K562 (cell line): ENCODE results near the gene LSM12. TPM values are rescaled to one million over a fixed set of nuclear protein-coding genes. Genes with fewer than 3 reads are reported as not detected.
A peak's percentile ranks its signal among the peaks of the same experiment; 100 is the strongest.

ENCODE experiments used
- ATAC-seq: fragments of 200-7000 bp; cut with Tn5 transposase; 3 replicates; pipeline ENCODE4 v1.9.1; 2020; ENCODE audit warnings: moderate library complexity
- BruUV-seq: library from RNA; stranded (reverse); fragments of 400-500 nt; replicated peaks from 2 replicates; lab custom pipeline; 2021; lab: Mats Ljungman, UMichigan
- CTCF ChIA-PET: fragments of 300-600 bp; formaldehyde crosslinking; extraction: SDS; loops from one replicate; lab custom pipeline; 2021; ENCODE audit warnings: low intra/inter-chr PET ratio; lab: Yijun Ruan, JAX
- POLR2A ChIA-PET: fragments of 300-600, 350-650 bp; sonication (Branson Sonifier 250); formaldehyde crosslinking; extraction: SDS; loops from one replicate; lab custom pipeline; 2021; ENCODE audit warnings: antibody characterized with exemption, inconsistent platforms; lab: Yijun Ruan, JAX
- DNase-seq, 4 experiments: peaks; one replicate each; pipeline versions ENCODE4 v3.0.0 to v3.0.0-alpha.2; 2011 to 2018; ENCODE audit warnings: low spot score in 3 of 4, mixed read lengths in 3 of 4; ENCODE audit errors: extremely low read depth in 1 of 4
- FAIRE-seq: peaks from 2 replicates; lab custom pipeline; 2011; peaks lifted over from hg19 to GRCh38; lab: Jason Lieb, UNC
- H2AFZ ChIP-seq: 2 replicates; pipeline ENCODE4 v1.6.0; 2011; ENCODE audit warnings: low read depth, low read length, control low read depth, inconsistent platforms
- H3K27ac ChIP-seq: fragments of 200-600 bp; 3 replicates; pipeline ENCODE4 v1.8.0; 2011; ENCODE audit warnings: low read depth, mild to moderate bottlenecking, control low read depth, inconsistent platforms, low read length, moderate library complexity, mixed read lengths; ENCODE audit errors: extremely low read depth
- H3K27me3 ChIP-seq, 2 experiments: fragments of 300-600 bp in 1 of 2; 2 replicates in 1 of 2; 3 replicates in 1 of 2; pipeline versions ENCODE4 v1.6.0 to v1.8.0; 2011; ENCODE audit warnings: inconsistent platforms in 2 of 2, low read length in 2 of 2, mild to moderate bottlenecking in 1 of 2, mixed read lengths in 1 of 2, moderate library complexity in 1 of 2; ENCODE audit not compliant: control insufficient read depth in 2 of 2, insufficient read depth in 2 of 2
- H3K36me3 ChIP-seq: fragments of 300-600 bp; 3 replicates; pipeline ENCODE4 v1.8.0; 2011; ENCODE audit warnings: mild to moderate bottlenecking, low read length, inconsistent platforms; ENCODE audit not compliant: control insufficient read depth, insufficient read depth
- H3K4me1 ChIP-seq, 2 experiments: fragments of 200-600 bp in 1 of 2; replicated peaks in 1 of 2; 2 replicates in 1 of 2; 3 replicates in 1 of 2; pipeline versions ENCODE4 v1.5.1 to v1.8.0; 2011; ENCODE audit warnings: inconsistent platforms in 2 of 2, low read length in 2 of 2, mild to moderate bottlenecking in 1 of 2, mixed read lengths in 1 of 2, moderate library complexity in 1 of 2; ENCODE audit not compliant: control insufficient read depth in 2 of 2, insufficient read depth in 2 of 2
- H3K4me2 ChIP-seq: 2 replicates; pipeline ENCODE4 v1.6.1; 2011; ENCODE audit warnings: low read length, control low read depth, inconsistent platforms, mixed read lengths; ENCODE audit not compliant: insufficient read depth
- H3K4me3 ChIP-seq: fragments of 200-600 bp; sonication (generic), shearing (Covaris generic); 2 replicates; pipeline ENCODE4 v1.5.1; 2016; ENCODE audit warnings: control low read depth, inconsistent platforms
- H3K79me2 ChIP-seq: fragments of 200-600 bp; 3 replicates; pipeline ENCODE4 v1.8.0; 2011; ENCODE audit warnings: low read length, inconsistent platforms; ENCODE audit not compliant: control insufficient read depth, insufficient read depth
- H3K9ac ChIP-seq, 2 experiments: 2 replicates each; pipeline versions ENCODE4 v1.6.0 to v1.6.1; 2011; ENCODE audit warnings: low read depth in 2 of 2, low read length in 2 of 2, control low read depth in 1 of 2, inconsistent platforms in 1 of 2, mild to moderate bottlenecking in 1 of 2, mixed read lengths in 1 of 2; ENCODE audit not compliant: insufficient read depth in 1 of 2
- H3K9me1 ChIP-seq: one replicate; pipeline ENCODE4 v1.6.0; 2011; ENCODE audit warnings: inconsistent platforms, mild to moderate bottlenecking, low read length, moderate library complexity; ENCODE audit not compliant: control insufficient read depth, insufficient read depth
- H3K9me3 ChIP-seq: replicated peaks from 2 replicates; pipeline ENCODE4 v1.5.1; 2011; ENCODE audit warnings: low read depth, low read length, inconsistent platforms; ENCODE audit not compliant: control insufficient read depth, insufficient read depth
- H4K20me1 ChIP-seq: replicated peaks from 2 replicates; pipeline ENCODE4 v1.6.1; 2011; ENCODE audit warnings: low read length, inconsistent platforms, mixed read lengths; ENCODE audit not compliant: control insufficient read depth, insufficient read depth
- ARID1B ChIP-seq: fragments of 450-650 bp; IDR thresholded peaks from 2 replicates; pipeline ENCODE4 v1.6.1; 2016; ENCODE audit warnings: antibody characterized with exemption, mild to moderate bottlenecking, inconsistent platforms
- BHLHE40 ChIP-seq: IDR thresholded peaks from 2 replicates; pipeline ENCODE4 v1.6.1; 2011; ENCODE audit warnings: low read length, improper control_type of control experiment
- CBFA2T3 ChIP-seq: fragments of 450-650 bp; IDR thresholded peaks from 2 replicates; pipeline ENCODE4 v1.6.1; 2017
- CTBP1 ChIP-seq: fragments of 450-650 bp; IDR thresholded peaks from 2 replicates; pipeline ENCODE4 v1.6.1; 2016; ENCODE audit warnings: borderline replicate concordance
- FOSL1 ChIP-seq: fragments of 200-800 bp; sonication (Bioruptor generic); conservative IDR thresholded peaks from 2 replicates; pipeline ENCODE4 v1.6.1; 2016; ENCODE audit warnings: missing genetic modification characterization, missing compliant biosample characterization
- MCM5 ChIP-seq: fragments of 450-650 bp; IDR thresholded peaks from 2 replicates; pipeline ENCODE4 v1.6.1; 2016; ENCODE audit warnings: low read depth
- MEIS2 ChIP-seq: fragments of 450-650 bp; IDR thresholded peaks from 2 replicates; pipeline ENCODE4 v1.6.1; 2014; ENCODE audit warnings: mild to moderate bottlenecking; ENCODE audit not compliant: partially characterized antibody
- MGA ChIP-seq: fragments of 450-650 bp; IDR thresholded peaks from 2 replicates; pipeline ENCODE4 v1.6.1; 2016; ENCODE audit warnings: mild to moderate bottlenecking, moderate library complexity
- MYNN ChIP-seq, 2 experiments: sonication (generic); formaldehyde crosslinking in 1 of 2; IDR thresholded peaks; 2 replicates each; pipeline versions ENCODE4 v1.5.0 to v1.6.1; 2016 to 2020; ENCODE audit warnings: antibody characterized with exemption in 1 of 2, missing genetic modification reagents in 1 of 2
- NRF1 ChIP-seq, 2 experiments: fragments of 450-650 bp; IDR thresholded peaks in 1 of 2; conservative IDR thresholded peaks in 1 of 2; 2 replicates each; pipeline ENCODE4 v1.6.1; 2014; ENCODE audit warnings: mild to moderate bottlenecking in 2 of 2
- RNF2 ChIP-seq: sonication (generic); IDR thresholded peaks from 2 replicates; pipeline ENCODE4 v1.6.1; 2016
- ZNF316 ChIP-seq: fragments of 450-650 bp; IDR thresholded peaks from 2 replicates; pipeline ENCODE4 v1.6.1; 2016
- WGBS: fragments of 100-300 bp; shearing (Covaris generic); methylation state at CpG from one replicate; pipeline ENCODE4 v1.1.6; 2016; ENCODE audit warnings: low coverage, mixed read lengths; ENCODE audit not compliant: insufficient coverage; ENCODE audit errors: missing lambda C conversion rate; 5-methylcytosine and 5-hydroxymethylcytosine counted together
- in situ Hi-C: fragments of 300-500 bp; cut with MboI; formaldehyde crosslinking; loops from 4 replicates; pipeline ENCODE4 v1.15.0; 2018; ENCODE audit warnings: inconsistent platforms, mixed read lengths
- intact Hi-C: fragments of 100-400 bp; cut with micrococcal nuclease; formaldehyde crosslinking; loops from 2 replicates; pipeline ENCODE4 v1.14.2; 2022
- polyA plus RNA-seq, 8 experiments: library from polyadenylated mRNA; depleted of rRNA in 4 of 8; stranded (reverse) in 5 of 8; unstranded in 3 of 8; fragments of >200 nt; fragmentation: Nextera tagmentation in 2 of 8; fragmentation: Illumina TruSeq in 1 of 8; extraction: Ambion mirVana in 2 of 8; extraction: Trizol in 1 of 8; gene quantifications; 2 replicates each; pipeline versions ENCODE4 v1.2.1 to v1.2.3, GENCODE V29; 2011 to 2014; ENCODE audit warnings: inconsistent platforms in 1 of 8, missing spikeins in 1 of 8
- total RNA-seq, 7 experiments: library from RNA; depleted of rRNA in 6 of 7; stranded (reverse); fragments of >200 nt in 6 of 7; fragmentation: Illumina TruSeq in 2 of 7; extraction: Trizol in 2 of 7; gene quantifications; 2 replicates each; pipeline versions ENCODE4 v1.2.1 to v1.2.3, GENCODE V29; 2011 to 2021; ENCODE audit warnings: low replicate concordance in 1 of 7

The LSM12 gene
- total and polyA plus RNA-seq, 9 of the 15 experiments (the other 6 are each of a cell fraction or from before 2014, with no cell fraction given) = 53.0 to 258 (median 89.3) TPM

- Histone ChIP-seq H4K20me1 (no peaks in the 10 kb centered on the region), H3K36me3 (no peaks in the 10 kb centered on the region), H3K9me3 (no peaks in the 10 kb centered on the region), H3K9ac (peak overlapping the region in 1 of 2 experiments; percentile 1; a peak in 1 of 4 replicates), H3K27me3 (no peaks in the 10 kb centered on the region; a peak in 1 of 5 replicates), H3K27ac (no peak overlapping the region), H3K4me1 (peaks cover 5 to 13% of the 10 kb centered on the region in 2 experiments; a peak in 3 of 5 replicates), H3K4me3 (no peak overlapping the region), H3K79me2 (no peaks in the 10 kb centered on the region), H3K4me2 (peak overlapping the region; percentile 3; the same call in 1 of the 2 replicates), H2AFZ (no peak overlapping the region), H3K9me1 (no peaks in the 10 kb centered on the region)
- FAIRE-seq (no peak), DNase-seq (peak in 2 of 4 experiments; percentile 37 to 52), ATAC-seq (peak; percentile 60)
- intact Hi-C loops (no loop called here), in situ Hi-C loops (no loop called here)
- POLR2A ChIA-PET = interaction anchor here (0.6 to 1.2 kb wide), 2 partner anchors 12 to 187 kb away, joined by 3 read pairs; partner anchors contain the start of gene TMUB2
- CTCF ChIA-PET = no interaction called here
- no TSS peak for BruUV-seq
- 48% methylated on average over 12 of the region's 12 CpGs for WGBS
- TF ChIP-seq MCM5 (no peak), MGA (peak; percentile 46; the same call in 1 of the 2 replicates), RNF2 (no peak), BHLHE40 (peak; percentile 67), FOSL1 (tag) (peak; percentile 52), NRF1 (conservative IDR thresholded peaks at IDR 0.05 in 1 of 2, IDR thresholded peaks at IDR 0.05 in 1 of 2) (peak; percentile 25 to 44; a peak in 2 of 4 replicates), ZNF316 (0 out of 2 replicates have a peak, but pooled peaks have one; percentile 17), ARID1B (peak; percentile 43), MYNN (IDR thresholded peaks at IDR 0.05) (0 out of 2 replicates have a peak, but pooled peaks have one; percentile 66), MYNN (CRISPR knock-in tag; IDR thresholded peaks at IDR 0.05) (no peak), CBFA2T3 (peak; percentile 77), CTBP1 (0 out of 2 replicates have a peak, but pooled peaks have one; percentile 23), MEIS2 (peak; percentile 25)
These were observed 66.2 kb downstream of the LSM12 start for GRCh38 chr17:44000141-44000860.
